Measurements from ENCODE around the gene SVIL. TPM values are rescaled to one million over a fixed set of nuclear protein-coding genes. Genes with fewer than 3 reads are reported as not detected.

Gene SVIL
- total and polyA plus RNA-seq, 7 donors: 70.6 to 1,728 (median 792) TPM

DNA sequence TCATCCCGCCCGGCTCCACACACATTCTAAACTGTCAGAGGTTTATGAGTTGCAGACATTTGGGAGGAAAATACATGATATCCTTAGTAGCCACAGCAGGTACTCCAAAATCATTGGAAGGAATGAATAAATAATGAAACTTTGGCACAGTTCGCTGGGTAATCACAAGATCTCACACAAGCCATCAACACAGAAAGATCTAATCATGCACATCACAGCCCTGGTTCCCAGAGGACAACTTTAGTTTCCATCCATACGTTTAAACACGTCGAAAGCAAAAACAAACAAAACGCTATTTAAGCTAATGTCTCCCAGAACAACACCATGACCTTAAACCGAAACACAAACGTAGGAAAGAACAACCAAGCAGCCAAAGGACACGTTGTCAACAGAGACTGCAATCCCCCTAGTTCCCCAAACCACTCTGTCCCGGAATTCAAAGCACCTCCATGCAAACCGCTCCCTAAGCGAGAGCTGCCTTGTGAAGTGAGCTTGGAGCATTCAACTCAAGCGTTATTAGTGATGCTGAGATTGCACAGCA is 12.3 kb downstream of the SVIL start:
- H3K9me3 ChIP-seq: no peaks in the 10 kb centered on the region
- intact Hi-C loops (cut with DNase I): no loop called here
- ATAC-seq: no peak
- peaks cover 71% of the 10 kb centered on the region for H3K4me1 ChIP-seq
- WGBS, 3 donors: 38 to 47% (median 40%) methylated on average over 14 of the region's 14 CpGs
- peaks cover 0 to 32% of the 10 kb centered on the region in 2 donors for H3K36me3 ChIP-seq (ENCODE audit: insufficient read depth in 1 of 2, low read depth in 1 of 2)
- no peak for TF ChIP-seq CTCF (IDR thresholded peaks at IDR 0.05)
- H3K4me3 ChIP-seq: peak overlapping the region; percentile 77
- no peak for DNase-seq
- H3K27ac ChIP-seq: peak overlapping the region; percentile 94
- H3K27me3 ChIP-seq (ENCODE audit: insufficient read depth in 3 of 3, low read length in 2 of 3): no peaks in the 10 kb centered on the region

- H3K27ac ChIP-seq: peak overlapping the region; percentile 94
- H3K27me3 ChIP-seq (ENCODE audit: insufficient read depth in 3 of 3, low read length in 2 of 3): no peaks in the 10 kb centered on the region
- no peak for TF ChIP-seq CTCF (IDR thresholded peaks at IDR 0.05)
- no peaks in the 10 kb centered on the region for H3K9me3 ChIP-seq
- intact Hi-C loops (cut with DNase I): no loop called here
- peak overlapping the region; percentile 57 for H3K4me3 ChIP-seq
- DNase-seq (peak; percentile 50 to 79), ATAC-seq (peak; percentile 31 to 78 (median 70))
- H3K4me1 ChIP-seq: peaks cover 74% of the 10 kb centered on the region
- peaks cover 0 to 26% of the 10 kb centered on the region in 2 donors for H3K36me3 ChIP-seq (ENCODE audit: insufficient read depth in 1 of 2, low read depth in 1 of 2)
- 20 to 37% (median 28%) methylated on average over 7 of the region's 7 CpGs for WGBS, 3 donors
These were observed 13.6 kb downstream of the SVIL start for GRCh38 chr10:29621161-29621560.

DNA sequence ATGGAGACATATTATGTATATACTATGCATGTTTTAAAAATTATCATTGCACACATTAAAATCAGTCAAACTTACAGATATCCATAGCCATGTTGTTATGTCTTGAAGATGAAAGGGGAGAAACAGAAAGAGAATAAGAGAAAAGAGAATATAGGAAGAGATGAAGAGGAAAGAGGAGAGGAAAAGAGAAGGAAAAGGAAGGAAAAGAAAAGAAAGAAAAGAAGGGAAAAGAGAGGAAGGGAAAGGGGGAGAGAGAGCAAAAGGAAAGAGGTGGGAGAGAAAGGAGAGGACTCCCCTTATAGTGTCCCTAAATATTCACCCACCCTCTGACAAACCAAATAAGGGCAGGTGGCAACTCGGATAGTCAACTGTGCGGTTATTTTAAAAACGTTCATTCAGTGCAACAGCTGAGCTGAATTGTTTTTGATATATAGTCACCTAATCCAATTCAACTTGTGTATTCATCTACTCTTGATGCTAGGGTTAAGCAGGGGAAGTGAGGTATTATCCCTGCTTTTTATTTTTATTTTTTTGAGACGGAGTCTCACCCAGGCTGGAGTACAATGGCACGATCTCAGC is 14.6 kb downstream of the SVIL start:
- Histone ChIP-seq H3K9me3 (no peaks in the 10 kb centered on the region), H3K4me1 (peaks cover 74% of the 10 kb centered on the region), H3K27me3 (ENCODE audit: insufficient read depth in 3 of 3, low read length in 2 of 3) (no peaks in the 10 kb centered on the region), H3K27ac (peak overlapping the region; percentile 94), H3K36me3 (ENCODE audit: insufficient read depth in 1 of 2, low read depth in 1 of 2) (peaks cover 0 to 24% of the 10 kb centered on the region in 2 donors), H3K4me3 (peak overlapping the region; percentile 57)
- 27 to 34% (median 34%) methylated on average over 5 of the region's 5 CpGs for WGBS, 3 donors
- intact Hi-C loops (cut with DNase I): no loop called here
- TF ChIP-seq CTCF (IDR thresholded peaks at IDR 0.05): no peak
- DNase-seq (no peak), ATAC-seq (peak in 3 of 4 donors; percentile 4 to 46 (median 20))

DNA sequence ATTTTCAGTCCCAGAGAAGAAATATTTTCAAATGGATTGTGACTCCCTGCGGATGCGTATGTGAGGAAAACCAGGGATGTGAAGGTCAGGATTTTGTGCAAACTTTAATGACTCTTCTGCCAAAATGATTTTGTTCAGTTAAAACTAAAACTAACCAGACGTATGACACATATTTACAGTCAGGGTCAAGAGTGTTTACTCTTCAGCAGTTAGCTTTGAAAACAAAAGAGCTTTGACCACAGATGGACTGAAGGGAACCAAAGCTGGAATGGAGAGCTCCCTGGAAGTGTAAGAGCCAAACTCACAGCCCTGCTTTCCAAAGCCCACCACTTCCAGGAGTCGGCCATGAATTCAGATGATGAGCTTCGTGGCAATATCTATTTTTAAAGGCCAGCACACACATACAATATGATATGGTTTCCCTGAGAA is 15.5 kb downstream of the SVIL start:
- DNase-seq (no peak), ATAC-seq (peak; percentile 41 to 67 (median 60))
- H3K36me3 ChIP-seq (ENCODE audit: insufficient read depth in 1 of 2, low read depth in 1 of 2): peaks cover 0 to 15% of the 10 kb centered on the region in 2 donors
- WGBS, 3 donors: 29 to 46% (median 29%) methylated on average over 5 of the region's 5 CpGs
- intact Hi-C loops (cut with DNase I): no loop called here
- no peak for TF ChIP-seq CTCF (IDR thresholded peaks at IDR 0.05)
- H3K4me3 ChIP-seq: peak overlapping the region; percentile 57
- peaks cover 70% of the 10 kb centered on the region for H3K4me1 ChIP-seq
- no peaks in the 10 kb centered on the region for H3K9me3 ChIP-seq
- peak overlapping the region; percentile 94 for H3K27ac ChIP-seq
- no peaks in the 10 kb centered on the region for H3K27me3 ChIP-seq (ENCODE audit: insufficient read depth in 3 of 3, low read length in 2 of 3)

Data from psoas muscle (tissue), 8 donors.